HL-60 (cell line): ENCODE data around the gene GMDS.

Experiments
- DNase-seq, 2 experiments: peaks; one replicate each; pipeline ENCODE4 v3.0.0-alpha.2; 2010 to 2020; ENCODE audit warnings: low read depth in 1 of 2, low spot score in 1 of 2
- H3K27ac ChIP-seq: fragments of 250-450 bp; sonication (Bioruptor Pico); replicated peaks from 2 replicates; pipeline ENCODE4 v1.5.1; 2020; ENCODE audit warnings: mild to moderate bottlenecking, moderate library complexity
- H3K27me3 ChIP-seq: fragments of 250-450 bp; sonication (Bioruptor Pico); 2 replicates; pipeline ENCODE4 v1.5.1; 2021; ENCODE audit warnings: mild to moderate bottlenecking, moderate library complexity; ENCODE audit not compliant: insufficient read depth, poor library complexity, severe bottlenecking
- H3K4me3 ChIP-seq: replicated peaks from 2 replicates; pipeline ENCODE4 v1.5.1; 2011; ENCODE audit warnings: mild to moderate bottlenecking, control low read depth, low read length; ENCODE audit not compliant: insufficient read depth
- GABPA ChIP-seq: IDR thresholded peaks from 2 replicates; pipeline ENCODE4 v1.6.1; 2012; ENCODE audit warnings: low read depth
- POLR2AphosphoS5 ChIP-seq: IDR thresholded peaks from 2 replicates; pipeline ENCODE4 v1.6.1; 2012; ENCODE audit warnings: low read depth
- REST ChIP-seq: IDR thresholded peaks from 2 replicates; pipeline ENCODE4 v1.6.1; 2012; ENCODE audit warnings: low read depth; ENCODE audit not compliant: insufficient replicate concordance
- SPI1 ChIP-seq: IDR thresholded peaks from 2 replicates; pipeline ENCODE4 v1.6.1; 2012; ENCODE audit warnings: low read depth, mild to moderate bottlenecking, borderline replicate concordance
- TF ChIP-seq, protein P1 (sequence below): IDR thresholded peaks from one replicate; pipeline ENCODE4 v1.5.1; 2011; ENCODE audit warnings: low read length, control low read depth, inconsistent platforms; ENCODE audit not compliant: insufficient read depth

The GMDS gene

GRCh38 chr6:1601158-1602048 is 644.0 kb downstream of the GMDS start:
- TF ChIP-seq GABPA, result no peak
- TF ChIP-seq, protein P1, sequence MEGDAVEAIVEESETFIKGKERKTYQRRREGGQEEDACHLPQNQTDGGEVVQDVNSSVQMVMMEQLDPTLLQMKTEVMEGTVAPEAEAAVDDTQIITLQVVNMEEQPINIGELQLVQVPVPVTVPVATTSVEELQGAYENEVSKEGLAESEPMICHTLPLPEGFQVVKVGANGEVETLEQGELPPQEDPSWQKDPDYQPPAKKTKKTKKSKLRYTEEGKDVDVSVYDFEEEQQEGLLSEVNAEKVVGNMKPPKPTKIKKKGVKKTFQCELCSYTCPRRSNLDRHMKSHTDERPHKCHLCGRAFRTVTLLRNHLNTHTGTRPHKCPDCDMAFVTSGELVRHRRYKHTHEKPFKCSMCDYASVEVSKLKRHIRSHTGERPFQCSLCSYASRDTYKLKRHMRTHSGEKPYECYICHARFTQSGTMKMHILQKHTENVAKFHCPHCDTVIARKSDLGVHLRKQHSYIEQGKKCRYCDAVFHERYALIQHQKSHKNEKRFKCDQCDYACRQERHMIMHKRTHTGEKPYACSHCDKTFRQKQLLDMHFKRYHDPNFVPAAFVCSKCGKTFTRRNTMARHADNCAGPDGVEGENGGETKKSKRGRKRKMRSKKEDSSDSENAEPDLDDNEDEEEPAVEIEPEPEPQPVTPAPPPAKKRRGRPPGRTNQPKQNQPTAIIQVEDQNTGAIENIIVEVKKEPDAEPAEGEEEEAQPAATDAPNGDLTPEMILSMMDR, result no peak
- no peak for TF ChIP-seq REST
- TF ChIP-seq SPI1, result no peak
- TF ChIP-seq POLR2AphosphoS5, result no peak
- Histone ChIP-seq H3K27ac (no peak overlapping the region), H3K27me3 (peaks cover 78% of the 10 kb centered on the region), H3K4me3 (no peak overlapping the region)
- no peak for DNase-seq

- H3K4me3 ChIP-seq, result no peak overlapping the region
- H3K27me3 ChIP-seq, result peaks cover 71% of the 10 kb centered on the region
- no peak for DNase-seq
- TF ChIP-seq REST (no peak), POLR2AphosphoS5 (no peak), SPI1 (no peak), GABPA (no peak)
- TF ChIP-seq, protein P1, result no peak
- no peak overlapping the region for H3K27ac ChIP-seq
Measured at GRCh38 chr6:1600764-1601157, 644.6 kb downstream of the GMDS start.

DNA sequence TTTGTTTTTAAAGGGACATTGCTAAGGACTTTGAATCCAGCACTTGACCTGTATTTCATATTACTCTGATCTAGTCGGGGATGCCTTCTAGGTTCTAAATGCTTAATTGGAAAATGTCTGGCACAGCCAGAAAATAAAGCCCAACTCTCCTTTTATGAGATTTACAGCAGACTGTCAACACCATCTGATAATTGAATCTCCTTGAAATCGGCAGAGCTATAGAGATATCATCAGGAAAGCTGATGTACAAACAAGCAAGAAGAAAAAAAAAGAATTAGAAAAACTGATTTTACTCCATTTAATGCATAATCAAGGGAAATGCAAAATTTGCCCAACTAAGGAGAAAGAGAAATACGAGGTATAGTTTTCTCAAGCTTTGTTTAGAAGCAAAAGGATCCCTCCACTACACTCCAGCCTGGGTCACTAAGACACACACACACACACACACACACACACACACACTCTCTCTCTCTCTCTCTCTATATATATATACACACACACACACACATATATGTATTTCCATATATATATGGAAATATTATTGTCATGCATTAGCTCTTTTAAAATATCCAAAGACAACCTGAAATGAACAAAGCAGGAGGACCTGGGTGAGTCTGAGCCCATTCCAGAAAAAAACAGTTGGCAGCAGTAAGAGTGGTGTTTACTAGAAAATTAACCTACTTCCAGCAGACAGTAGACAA is 645.2 kb downstream of the GMDS start:
- Histone ChIP-seq H3K27me3 (peaks cover 71% of the 10 kb centered on the region), H3K4me3 (no peak overlapping the region), H3K27ac (no peak overlapping the region)
- TF ChIP-seq GABPA, result no peak
- TF ChIP-seq POLR2AphosphoS5, result no peak
- TF ChIP-seq REST, result no peak
- TF ChIP-seq, protein P1, result no peak
- no peak for TF ChIP-seq SPI1
- DNase-seq, result no peak
